Measurements from ENCODE around the gene RTRAF.

- no peak for TF ChIP-seq TEAD4 (CRISPR knock-in tag; IDR thresholded peaks at IDR 0.05)
- TF ChIP-seq ZNF121 (CRISPR knock-in tag; IDR thresholded peaks at IDR 0.05) = no peak
- TF ChIP-seq ZBTB43 (CRISPR knock-in tag; IDR thresholded peaks at IDR 0.05) = no peak
- no peak for TF ChIP-seq SMAD4 (CRISPR knock-in tag; IDR thresholded peaks at IDR 0.05)
- no peak for TF ChIP-seq TCF7 (CRISPR knock-in tag; IDR thresholded peaks at IDR 0.05; ENCODE audit: low read depth)
Observed at GRCh38 chr14:52054678-52055077, 65.3 kb downstream of the RTRAF start.

All from WTC11 (cell line).